Left ventricle myocardium superior (tissue), 1 donor: ENCODE results near the gene INPP4B. TPM values are rescaled to one million over a fixed set of nuclear protein-coding genes. Genes with fewer than 3 reads are reported as not detected.
A peak's percentile ranks its signal among the peaks of the same experiment; 100 is the strongest.

Experiments
- ATAC-seq: fragments of 200-7000 bp; cut with Tn5 transposase; one replicate; pipeline ENCODE4 v1.9.1; 2020; ENCODE audit warnings: mild to moderate bottlenecking, moderate library complexity
- DNase-seq: peaks from one replicate; pipeline ENCODE4 v3.0.0-alpha.2; 2020
- intact Hi-C: fragments of 100-400 bp; cut with micrococcal nuclease; formaldehyde crosslinking; loops from one replicate; pipeline ENCODE4 v1.11.0; 2022
- total RNA-seq: library from RNA; stranded (reverse); fragmentation: NEBNext Ultra II Directional; extraction: Animal tissue kit (Norgen Biotek cat#: 25700); gene quantifications from one replicate; pipeline ENCODE4 v1.2.1, GENCODE V29; 2021
- donor health status: DM: no; HTN: yes; CAD: no; lungs with severe emphysema.

INPP4B gene
- total RNA-seq, 1 donor from 2014 or later: 15.5 TPM

- DNase-seq: no peak
- ATAC-seq: no peak
- intact Hi-C loops: no loop called here
These were observed 469.9 kb downstream of the INPP4B start for GRCh38 chr4:142376204-142376603.

GRCh38 chr4:142373610-142374009 lies 472.5 kb downstream of the INPP4B start:
- intact Hi-C loops: no loop called here
- no peak for ATAC-seq

GRCh38 chr4:142372530-142373260 lies 473.4 kb downstream of the INPP4B start:
- no peak for DNase-seq
- intact Hi-C loops: no loop called here

More at GRCh38 chr4:142373610-142374009, 472.5 kb downstream of the INPP4B start:
- DNase-seq: no peak

GRCh38 chr4:142369141-142369540 lies 477.0 kb downstream of the INPP4B start:
- ATAC-seq: no peak

More at GRCh38 chr4:142372530-142373260, 473.4 kb downstream of the INPP4B start:
- no peak for ATAC-seq

GRCh38 chr4:142367418-142368180 lies 478.5 kb downstream of the INPP4B start:
- no peak for DNase-seq
- intact Hi-C loops: no loop called here
- no peak for ATAC-seq

More at GRCh38 chr4:142369141-142369540, 477.0 kb downstream of the INPP4B start:
- intact Hi-C loops: no loop called here
- no peak for DNase-seq

- ATAC-seq (peak; percentile 36), DNase-seq (no peak)
- intact Hi-C loops: no loop called here
These were observed 479.3 kb downstream of the INPP4B start for GRCh38 chr4:142366769-142367181.

- intact Hi-C loops: no loop called here
- DNase-seq (no peak), ATAC-seq (no peak)
These were observed 480.7 kb downstream of the INPP4B start for GRCh38 chr4:142365391-142365790.

GRCh38 chr4:142363686-142364085 lies 482.4 kb downstream of the INPP4B start:
- no peak for ATAC-seq
- DNase-seq: no peak
- intact Hi-C loops: no loop called here

- no peak for ATAC-seq
- DNase-seq: no peak
- intact Hi-C loops: no loop called here
These were observed 484.1 kb downstream of the INPP4B start for GRCh38 chr4:142361981-142362380.

- intact Hi-C loops: no loop called here
- DNase-seq (no peak), ATAC-seq (no peak)
These were observed 485.4 kb downstream of the INPP4B start for GRCh38 chr4:142360657-142361056.

GRCh38 chr4:142358656-142359055 lies 487.4 kb downstream of the INPP4B start:
- intact Hi-C loops: loop anchor here (10.0 kb wide), 2 partner anchors 234 to 366 kb away; no protein-coding TSS in a partner anchor
- DNase-seq: no peak
- peak; percentile 49 for ATAC-seq

- no peak for DNase-seq
- no peak for ATAC-seq
- intact Hi-C loops: loop anchor here (10.0 kb wide), 2 partner anchors 232 to 368 kb away; no protein-coding TSS in a partner anchor
These were observed 489.3 kb downstream of the INPP4B start for GRCh38 chr4:142356801-142357200.

GRCh38 chr4:142356118-142356759 lies 489.9 kb downstream of the INPP4B start:
- ATAC-seq (no peak), DNase-seq (no peak)
- intact Hi-C loops: loop anchor here (10.0 kb wide), 2 partner anchors 231 to 369 kb away; no protein-coding TSS in a partner anchor

GRCh38 chr4:142355421-142355930 lies 490.6 kb downstream of the INPP4B start:
- DNase-seq (no peak), ATAC-seq (no peak)
- intact Hi-C loops: loop anchor here (10.0 kb wide), 2 partner anchors 231 to 369 kb away; no protein-coding TSS in a partner anchor

GRCh38 chr4:142354794-142355420 lies 491.2 kb downstream of the INPP4B start:
- no peak for DNase-seq
- peak; percentile 50 for ATAC-seq
- intact Hi-C loops: loop anchor here (5.0 to 10.0 kb wide), 3 partner anchors 230 to 487 kb away; no protein-coding TSS in a partner anchor

GRCh38 chr4:142354041-142354440 lies 492.1 kb downstream of the INPP4B start:
- ATAC-seq (no peak), DNase-seq (no peak)
- intact Hi-C loops: loop anchor here (5.0 to 10.0 kb wide), 3 partner anchors 229 to 488 kb away; no protein-coding TSS in a partner anchor

- intact Hi-C loops: loop anchor here (5.0 to 10.0 kb wide), 3 partner anchors 228 to 489 kb away; no protein-coding TSS in a partner anchor
- peak; percentile 48 for ATAC-seq
These were observed 492.9 kb downstream of the INPP4B start for GRCh38 chr4:142353149-142353738.

GRCh38 chr4:142352712-142353111 lies 493.4 kb downstream of the INPP4B start:
- intact Hi-C loops: loop anchor here (5.0 to 10.0 kb wide), 3 partner anchors 228 to 490 kb away; no protein-coding TSS in a partner anchor
- ATAC-seq: no peak
- no peak for DNase-seq

More at GRCh38 chr4:142353149-142353738, 492.9 kb downstream of the INPP4B start:
- DNase-seq: no peak
